ENCODE measurements around the gene UST.

GRCh38 chr6:149004664-149005063 lies 257.8 kb downstream of the UST start:
- TF ChIP-seq CTCF (IDR thresholded peaks at IDR 0.05; ENCODE audit: poor library complexity, severe bottlenecking), result no peak
- TF ChIP-seq SMC3 (conservative IDR thresholded peaks at IDR 0.05; ENCODE audit: poor library complexity), result no peak
- TF ChIP-seq RAD21 (conservative IDR thresholded peaks at IDR 0.05), result no peak
- TF ChIP-seq MXI1 (conservative IDR thresholded peaks at IDR 0.05; ENCODE audit: poor library complexity, severe bottlenecking), result no peak
- no peak for TF ChIP-seq EZH2 (IDR thresholded peaks at IDR 0.05; ENCODE audit: borderline replicate concordance, insufficient read depth, low read length, poor library complexity, severe bottlenecking)
- no peak for TF ChIP-seq POLR2AphosphoS5 (IDR thresholded peaks at IDR 0.05)
- no peak for TF ChIP-seq REST (IDR thresholded peaks at IDR 0.05; ENCODE audit: borderline replicate concordance)
- no peak for TF ChIP-seq TAF1 (IDR thresholded peaks at IDR 0.05; ENCODE audit: low read depth)
